HEK293T (cell line): ENCODE results near the gene PHACTR3.

Experiments used
- ARNT ChIP-seq: fragments of 450-650 bp; IDR thresholded peaks from 2 replicates; pipeline ENCODE4 v1.6.1; 2017; ENCODE audit warnings: mild to moderate bottlenecking
- BHLHE40 ChIP-seq: fragments of 450-650 bp; IDR thresholded peaks from 2 replicates; pipeline ENCODE4 v1.6.1; 2016; ENCODE audit warnings: mild to moderate bottlenecking, moderate library complexity, borderline replicate concordance
- ELF4 ChIP-seq: fragments of 450-650 bp; IDR thresholded peaks from 2 replicates; pipeline ENCODE4 v1.6.1; 2017; ENCODE audit warnings: antibody characterized with exemption
- FOXA1 ChIP-seq: fragments of 450-650 bp; IDR thresholded peaks from 2 replicates; pipeline ENCODE4 v1.6.1; 2016; ENCODE audit warnings: mild to moderate bottlenecking
- FOXM1 ChIP-seq: fragments of 450-650 bp; IDR thresholded peaks from 2 replicates; pipeline ENCODE4 v1.6.1; 2017; ENCODE audit warnings: mild to moderate bottlenecking, borderline replicate concordance
- L3MBTL2 ChIP-seq: fragments of 450-650 bp; conservative IDR thresholded peaks from 2 replicates; pipeline ENCODE4 v1.6.1; 2016; ENCODE audit warnings: mild to moderate bottlenecking
- PKNOX1 ChIP-seq: fragments of 450-650 bp; IDR thresholded peaks from 2 replicates; pipeline ENCODE4 v1.6.1; 2016
- SP1 ChIP-seq: fragments of 450-650 bp; IDR thresholded peaks from 2 replicates; pipeline ENCODE4 v1.6.1; 2017
- SUZ12 ChIP-seq: fragments of 450-650 bp; IDR thresholded peaks from 2 replicates; pipeline ENCODE4 v1.6.1; 2016; ENCODE audit warnings: mild to moderate bottlenecking

- TF ChIP-seq PKNOX1 (no peak), SUZ12 (no peak), ELF4 (no peak), FOXA1 (no peak), L3MBTL2 (no peak), FOXM1 (no peak), ARNT (no peak), BHLHE40 (no peak), SP1 (no peak)
Measured at GRCh38 chr20:59806578-59806975, 202.2 kb downstream of the PHACTR3 start.
